ENCODE measurements around the gene C19orf47.

C19orf47 gene

DNA sequence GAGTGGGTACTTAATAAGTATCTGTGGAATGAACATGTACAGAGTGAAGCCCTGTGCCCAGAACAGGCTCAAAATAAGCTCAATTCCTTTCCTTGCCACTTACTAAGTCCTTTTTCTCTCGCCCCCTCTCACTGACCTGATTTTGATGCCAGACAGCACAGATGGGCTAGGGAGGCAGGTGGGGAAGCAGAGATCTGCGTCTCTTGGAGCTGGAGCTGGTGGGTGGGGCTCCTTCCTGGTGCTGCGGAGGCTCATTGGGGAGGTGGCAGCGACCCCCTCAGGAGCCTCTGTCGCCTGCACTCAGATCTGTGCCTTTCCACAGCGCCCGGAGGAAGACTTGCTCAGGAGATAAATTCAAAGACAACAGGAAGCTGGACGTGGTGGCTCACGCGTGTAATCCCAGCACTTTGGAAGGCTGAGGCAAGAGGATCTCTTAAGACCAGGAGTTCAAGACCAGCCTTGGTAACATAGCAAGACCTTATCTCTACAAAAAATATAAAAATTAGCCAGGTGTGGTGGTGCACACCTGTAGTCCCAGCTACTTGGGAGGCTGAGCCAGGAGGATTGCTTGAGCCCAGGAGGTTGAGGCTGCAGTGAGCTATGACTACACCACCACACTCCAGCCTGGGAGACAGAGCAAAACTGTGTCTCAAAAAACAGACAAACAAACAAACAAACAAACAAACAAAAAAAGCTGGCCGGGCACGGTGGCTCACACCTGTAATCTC, 77.7 kb downstream of the C19orf47 start:
- Histone ChIP-seq H3K4me3 (ENCODE audit: low read depth, low read length) (no peak overlapping the region), H3K9ac (no peak overlapping the region), H3K36me3 (ENCODE audit: control insufficient read depth, insufficient read depth, low read length) (no peaks in the 10 kb centered on the region), H3K4me2 (ENCODE audit: low read length) (no peak overlapping the region), H3K9me3 (ENCODE audit: control insufficient read depth, low read length) (no peaks in the 10 kb centered on the region), H2AFZ (no peak overlapping the region), H3K27ac (no peak overlapping the region), H3K4me1 (peaks cover 32% of the 10 kb centered on the region), H3K79me2 (peaks cover 74% of the 10 kb centered on the region), H3K27me3 (ENCODE audit: control insufficient read depth, insufficient read depth, low read length) (no peaks in the 10 kb centered on the region)
- TF ChIP-seq, protein P1, sequence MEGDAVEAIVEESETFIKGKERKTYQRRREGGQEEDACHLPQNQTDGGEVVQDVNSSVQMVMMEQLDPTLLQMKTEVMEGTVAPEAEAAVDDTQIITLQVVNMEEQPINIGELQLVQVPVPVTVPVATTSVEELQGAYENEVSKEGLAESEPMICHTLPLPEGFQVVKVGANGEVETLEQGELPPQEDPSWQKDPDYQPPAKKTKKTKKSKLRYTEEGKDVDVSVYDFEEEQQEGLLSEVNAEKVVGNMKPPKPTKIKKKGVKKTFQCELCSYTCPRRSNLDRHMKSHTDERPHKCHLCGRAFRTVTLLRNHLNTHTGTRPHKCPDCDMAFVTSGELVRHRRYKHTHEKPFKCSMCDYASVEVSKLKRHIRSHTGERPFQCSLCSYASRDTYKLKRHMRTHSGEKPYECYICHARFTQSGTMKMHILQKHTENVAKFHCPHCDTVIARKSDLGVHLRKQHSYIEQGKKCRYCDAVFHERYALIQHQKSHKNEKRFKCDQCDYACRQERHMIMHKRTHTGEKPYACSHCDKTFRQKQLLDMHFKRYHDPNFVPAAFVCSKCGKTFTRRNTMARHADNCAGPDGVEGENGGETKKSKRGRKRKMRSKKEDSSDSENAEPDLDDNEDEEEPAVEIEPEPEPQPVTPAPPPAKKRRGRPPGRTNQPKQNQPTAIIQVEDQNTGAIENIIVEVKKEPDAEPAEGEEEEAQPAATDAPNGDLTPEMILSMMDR (IDR thresholded peaks at IDR 0.05) = no peak

Measured in parathyroid adenoma (tissue), 2 donors.